IMR-90 (cell line): ENCODE measurements around the gene SLX4IP.

ENCODE experiments used
- CEBPB ChIP-seq: IDR thresholded peaks from 2 replicates; pipeline ENCODE4 v1.6.1; 2012; ENCODE audit warnings: low read depth, low read length, improper control_type of control experiment
- CHD1 ChIP-seq: IDR thresholded peaks from 2 replicates; pipeline ENCODE4 v1.6.1; 2012; ENCODE audit warnings: low read depth, low read length, improper control_type of control experiment
- MAZ ChIP-seq: IDR thresholded peaks from 2 replicates; pipeline ENCODE4 v1.6.1; 2012; ENCODE audit warnings: low read depth, mild to moderate bottlenecking, low read length, improper control_type of control experiment, moderate library complexity, borderline replicate concordance
- POLR2A ChIP-seq: IDR thresholded peaks from 2 replicates; pipeline ENCODE4 v1.6.1; 2012; ENCODE audit warnings: mild to moderate bottlenecking, low read depth, low read length
- RAD21 ChIP-seq: IDR thresholded peaks from 2 replicates; pipeline ENCODE4 v1.6.1; 2012; ENCODE audit warnings: low read length, improper control_type of control experiment
- RFX5 ChIP-seq: IDR thresholded peaks from 2 replicates; pipeline ENCODE4 v1.8.0; 2012; ENCODE audit warnings: low read depth, mild to moderate bottlenecking, low read length, moderate library complexity
- TF ChIP-seq, protein P1 (sequence below): conservative IDR thresholded peaks from 2 replicates; pipeline ENCODE4 v1.5.1; 2012; ENCODE audit warnings: mild to moderate bottlenecking, low read depth, low read length, improper control_type of control experiment

DNA sequence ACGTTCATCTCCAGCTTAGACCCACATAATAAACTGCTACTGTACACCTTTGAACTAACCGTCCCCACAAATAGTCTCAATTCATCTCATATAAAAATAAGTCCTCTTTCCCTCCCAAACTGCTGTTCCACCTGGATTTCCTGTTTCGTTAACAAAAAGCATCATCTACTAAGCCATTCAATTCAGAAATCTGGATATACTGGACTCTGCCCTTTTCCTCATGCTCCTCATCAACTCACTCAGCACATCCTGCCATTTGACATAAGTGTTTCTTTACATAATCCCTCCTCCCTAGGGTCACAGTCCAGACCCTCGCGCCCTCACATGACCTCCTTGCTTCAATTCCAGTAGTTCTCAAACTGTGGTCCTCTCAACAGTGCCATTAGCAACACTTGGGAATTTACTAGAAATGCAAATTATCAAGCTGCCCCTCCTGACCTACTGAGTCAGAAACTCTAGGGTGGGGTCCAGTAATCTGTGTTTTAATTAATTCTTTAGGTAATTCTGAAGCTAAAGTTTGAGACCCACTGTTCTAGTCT, 5.6 kb upstream of the SLX4IP start:
- TF ChIP-seq, protein P1, sequence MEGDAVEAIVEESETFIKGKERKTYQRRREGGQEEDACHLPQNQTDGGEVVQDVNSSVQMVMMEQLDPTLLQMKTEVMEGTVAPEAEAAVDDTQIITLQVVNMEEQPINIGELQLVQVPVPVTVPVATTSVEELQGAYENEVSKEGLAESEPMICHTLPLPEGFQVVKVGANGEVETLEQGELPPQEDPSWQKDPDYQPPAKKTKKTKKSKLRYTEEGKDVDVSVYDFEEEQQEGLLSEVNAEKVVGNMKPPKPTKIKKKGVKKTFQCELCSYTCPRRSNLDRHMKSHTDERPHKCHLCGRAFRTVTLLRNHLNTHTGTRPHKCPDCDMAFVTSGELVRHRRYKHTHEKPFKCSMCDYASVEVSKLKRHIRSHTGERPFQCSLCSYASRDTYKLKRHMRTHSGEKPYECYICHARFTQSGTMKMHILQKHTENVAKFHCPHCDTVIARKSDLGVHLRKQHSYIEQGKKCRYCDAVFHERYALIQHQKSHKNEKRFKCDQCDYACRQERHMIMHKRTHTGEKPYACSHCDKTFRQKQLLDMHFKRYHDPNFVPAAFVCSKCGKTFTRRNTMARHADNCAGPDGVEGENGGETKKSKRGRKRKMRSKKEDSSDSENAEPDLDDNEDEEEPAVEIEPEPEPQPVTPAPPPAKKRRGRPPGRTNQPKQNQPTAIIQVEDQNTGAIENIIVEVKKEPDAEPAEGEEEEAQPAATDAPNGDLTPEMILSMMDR: no peak
- TF ChIP-seq POLR2A (no peak), RAD21 (no peak), CEBPB (no peak), CHD1 (no peak), RFX5 (no peak), MAZ (no peak)
